H1 (cell line): ENCODE data around the gene CANX.
A peak's percentile ranks its signal among the peaks of the same experiment; 100 is the strongest.

Source experiments
- CEBPB ChIP-seq: IDR thresholded peaks from 2 replicates; pipeline ENCODE4 v1.6.1; 2012; ENCODE audit warnings: low read depth, low read length
- CTCF ChIP-seq, 3 experiments: IDR thresholded peaks; 1 replicate in 2 of 3; 2 replicates in 1 of 3; pipeline versions ENCODE4 v1.5.1 to v1.6.1; 2011; ENCODE audit warnings: low read length in 3 of 3, mild to moderate bottlenecking in 3 of 3, inconsistent platforms in 2 of 3, low read depth in 1 of 3, moderate library complexity in 1 of 3; ENCODE audit not compliant: insufficient read depth in 1 of 3; ENCODE audit errors: control extremely low read depth in 1 of 3
- EZH2 ChIP-seq: fragments of 200-600 bp; sonication (generic); IDR thresholded peaks from 2 replicates; pipeline ENCODE4 v1.7.1; 2012; ENCODE audit warnings: low read depth, mild to moderate bottlenecking, moderate library complexity, low read length, inconsistent platforms; ENCODE audit not compliant: severe bottlenecking
- HDAC6 ChIP-seq: IDR thresholded peaks from one replicate; pipeline ENCODE4 v1.7.1; 2012; ENCODE audit warnings: low read depth, mild to moderate bottlenecking, inconsistent platforms, low read length, moderate library complexity
- KDM4A ChIP-seq: IDR thresholded peaks from one replicate; pipeline ENCODE4 v1.7.1; 2012; ENCODE audit warnings: low read depth, mild to moderate bottlenecking, moderate library complexity, low read length, inconsistent platforms; ENCODE audit not compliant: severe bottlenecking
- NRF1 ChIP-seq: IDR thresholded peaks from 2 replicates; pipeline ENCODE4 v1.6.1; 2011; ENCODE audit warnings: mild to moderate bottlenecking, low read depth, low read length, improper control_type of control experiment
- POLR2A ChIP-seq, 2 experiments: IDR thresholded peaks; 1 replicate in 1 of 2; 2 replicates in 1 of 2; pipeline ENCODE4 v1.6.1; 2011; ENCODE audit warnings: low read depth in 2 of 2, low read length in 2 of 2, mild to moderate bottlenecking in 2 of 2; ENCODE audit errors: control extremely low read depth in 1 of 2
- SP1 ChIP-seq: IDR thresholded peaks from 2 replicates; pipeline ENCODE4 v1.6.1; 2011; ENCODE audit warnings: low read depth, low read length
- SUZ12 ChIP-seq: fragments of 200-600 bp; sonication (generic); IDR thresholded peaks from 2 replicates; pipeline ENCODE4 v1.6.1; 2012; ENCODE audit warnings: mild to moderate bottlenecking, inconsistent platforms, low read length, moderate library complexity, mixed read lengths
- TAF1 ChIP-seq: IDR thresholded peaks from 2 replicates; pipeline ENCODE4 v1.6.1; 2011; ENCODE audit warnings: mild to moderate bottlenecking, low read depth, low read length
- TBP ChIP-seq: IDR thresholded peaks from 2 replicates; pipeline ENCODE4 v1.6.1; 2011; ENCODE audit warnings: low read depth, low read length, improper control_type of control experiment

- TF ChIP-seq CTCF (IDR thresholded peaks at IDR 0.05; ENCODE audit: control extremely low read depth in 1 of 3, insufficient read depth in 1 of 3, low read depth in 1 of 3, low read length in 3 of 3) (0 out of 4 replicates have a peak, but pooled peaks of 1 of the 3 experiments have one; percentile 1), TBP (peak; percentile 91), SUZ12 (no peak), KDM4A (no peak), POLR2A (IDR thresholded peaks at IDR 0.05; ENCODE audit: control extremely low read depth in 1 of 2, low read depth in 2 of 2, low read length in 2 of 2) (peak; percentile 52 to 85), TAF1 (peak; percentile 98), SP1 (peak; percentile 91), CEBPB (no peak), HDAC6 (no peak), EZH2 (no peak), NRF1 (no peak)
Measured at GRCh38 chr5:179732412-179732917, 33.7 kb downstream of the CANX start, which contains the start of gene MAML1.
